Inferior parietal cortex (tissue), 1 donor: ENCODE measurements around the gene MRPS35.
A peak's percentile ranks its signal among the peaks of the same experiment; 100 is the strongest.

Experiments used
- DNase-seq: peaks from one replicate; pipeline ENCODE4 v3.0.0-alpha.2; 2016; ENCODE audit errors: extremely low spot score

Gene MRPS35

DNA sequence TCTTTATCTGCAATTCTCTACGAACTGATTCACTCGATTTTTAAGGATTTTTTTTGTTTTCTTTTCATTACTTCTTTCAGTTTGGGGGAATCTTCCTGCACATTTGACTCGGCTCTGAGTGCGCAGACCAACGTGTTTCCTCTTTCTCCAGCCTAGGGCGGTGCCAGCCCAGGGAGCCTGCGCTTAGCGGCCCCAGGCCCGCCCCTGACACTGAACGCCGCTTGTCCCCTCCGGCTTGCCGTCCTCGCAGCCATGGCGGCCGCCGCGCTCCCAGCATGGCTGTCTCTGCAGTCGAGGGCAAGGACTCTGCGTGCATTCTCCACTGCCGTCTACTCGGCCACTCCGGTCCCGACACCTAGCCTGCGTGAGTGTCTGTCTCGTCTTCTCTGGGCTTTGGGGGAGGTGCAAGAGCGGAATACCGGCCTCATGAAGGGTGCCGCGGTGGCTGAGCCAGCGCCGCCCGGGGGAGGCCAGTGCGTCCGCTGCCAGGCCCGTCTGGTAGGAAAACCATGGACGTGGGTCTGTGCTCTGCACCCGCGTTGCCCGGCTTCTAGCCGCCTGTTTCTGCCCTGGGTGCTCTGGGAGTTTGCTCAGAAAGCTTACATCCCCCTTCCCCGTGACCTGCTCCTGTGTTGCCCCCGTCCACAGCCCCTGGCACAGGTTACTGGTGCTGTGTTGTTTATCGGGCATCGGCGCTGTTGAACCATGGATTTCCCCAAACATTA lies at the start of gene MRPS35:
MRPS35 (plus strand) TSS at position 241 of the 725 bp plus-strand sequence; CDS start at position 253, 12 bp downstream.
- peak; percentile 92 for DNase-seq

- DNase-seq, result no peak
These were observed 44.9 kb upstream of the MRPS35 start for GRCh38 chr12:27665704-27666103.

- no peak for DNase-seq
These were observed 44.1 kb upstream of the MRPS35 start for GRCh38 chr12:27666510-27666909.

DNA sequence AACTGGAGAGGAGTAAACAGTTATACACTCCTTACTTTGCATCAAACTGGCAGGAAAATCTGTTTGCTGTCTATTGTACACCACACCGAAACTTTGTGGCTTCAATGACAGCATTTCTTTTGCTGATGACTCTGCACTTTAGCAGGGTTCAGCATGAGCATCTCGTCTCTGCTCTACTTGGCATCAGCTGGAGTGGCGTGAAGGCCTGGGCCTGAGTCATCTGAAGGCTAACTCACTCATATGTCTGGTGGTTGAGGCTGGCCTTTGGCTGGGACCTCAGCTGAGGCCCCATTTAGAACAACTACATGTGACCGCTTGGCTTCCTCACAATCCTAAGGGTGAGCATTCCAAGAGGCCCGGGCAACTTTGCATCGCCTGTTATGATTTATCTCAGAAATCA lies 43.1 kb upstream of the MRPS35 start:
- DNase-seq, result no peak

DNA sequence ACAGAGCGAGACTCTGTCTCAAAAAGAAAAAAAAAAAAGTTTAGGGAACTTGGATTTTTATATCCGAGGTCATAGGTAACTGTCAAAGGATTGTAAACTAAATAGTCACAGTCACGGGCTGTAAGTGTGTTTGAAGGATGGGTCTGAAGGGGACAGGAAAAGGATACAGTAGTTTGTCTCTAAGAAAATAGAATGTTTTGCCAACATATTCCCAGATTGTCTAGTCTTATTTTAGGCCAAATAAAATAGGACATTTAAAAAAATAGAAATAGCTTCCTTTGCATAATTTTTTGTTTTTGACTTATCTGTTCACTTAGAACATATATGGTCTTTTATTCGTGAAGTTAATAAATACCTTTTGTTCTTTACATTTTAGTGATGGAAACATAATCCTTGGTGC lies 38.6 kb upstream of the MRPS35 start:
- no peak for DNase-seq

DNA sequence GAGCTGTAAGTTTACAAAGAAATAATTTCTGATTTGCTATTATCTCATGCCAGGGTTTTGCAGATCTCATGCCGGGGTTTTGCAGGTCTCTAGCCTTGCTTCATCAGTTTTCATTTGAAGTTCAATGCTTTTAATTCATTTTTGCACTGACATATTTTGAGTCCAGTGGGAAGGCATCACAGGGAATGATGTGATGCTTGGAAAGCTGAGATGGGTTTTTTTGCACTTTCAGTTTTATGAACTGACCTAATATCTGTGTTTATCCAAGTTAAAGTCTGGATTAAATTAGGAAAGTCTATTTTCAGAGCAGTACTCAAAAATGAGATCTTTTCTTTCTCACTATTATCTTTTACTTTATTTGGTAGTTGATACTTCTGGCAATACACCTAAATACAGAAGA lies 38.0 kb upstream of the MRPS35 start:
- DNase-seq, result no peak

- no peak for DNase-seq
These were observed 37.4 kb upstream of the MRPS35 start for GRCh38 chr12:27673101-27673718.

DNA sequence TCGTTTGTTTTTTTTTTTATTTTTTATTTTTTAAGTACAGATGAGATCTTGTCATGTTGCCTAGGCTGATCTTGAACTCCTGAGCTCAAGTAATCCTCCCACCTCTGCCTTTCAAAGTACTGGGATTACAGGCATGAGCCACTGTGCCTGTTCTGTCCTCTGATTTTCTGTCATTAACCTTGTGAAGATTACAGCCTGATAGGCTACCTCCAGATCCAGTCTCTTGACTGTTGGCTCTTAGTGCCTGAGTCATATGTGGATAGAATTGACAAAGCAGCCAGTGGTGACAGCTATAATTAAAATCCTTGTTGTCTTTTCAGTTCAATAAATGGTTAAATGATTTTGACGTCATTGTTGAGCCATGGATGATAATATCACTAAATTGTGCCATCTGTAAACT lies 35.6 kb upstream of the MRPS35 start:
- DNase-seq, result no peak

DNA sequence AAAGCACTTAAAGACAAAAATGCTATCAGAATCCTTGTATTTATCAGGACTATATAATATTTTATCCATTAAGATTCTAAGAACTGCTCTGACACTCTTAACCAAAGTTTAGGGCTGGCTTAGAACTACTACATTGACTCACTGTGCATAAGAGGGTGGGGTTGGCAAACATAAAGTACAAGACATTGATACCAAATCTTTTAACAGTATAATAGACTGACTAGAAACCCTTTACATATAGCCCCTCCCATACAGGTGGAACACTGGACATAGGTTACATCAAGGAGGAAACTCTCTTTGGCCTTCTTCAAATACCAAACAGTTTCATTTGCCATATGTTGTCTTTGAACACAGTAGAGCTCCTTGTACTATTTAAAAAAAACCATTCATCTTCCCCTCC lies 30.0 kb upstream of the MRPS35 start:
- no peak for DNase-seq

DNA sequence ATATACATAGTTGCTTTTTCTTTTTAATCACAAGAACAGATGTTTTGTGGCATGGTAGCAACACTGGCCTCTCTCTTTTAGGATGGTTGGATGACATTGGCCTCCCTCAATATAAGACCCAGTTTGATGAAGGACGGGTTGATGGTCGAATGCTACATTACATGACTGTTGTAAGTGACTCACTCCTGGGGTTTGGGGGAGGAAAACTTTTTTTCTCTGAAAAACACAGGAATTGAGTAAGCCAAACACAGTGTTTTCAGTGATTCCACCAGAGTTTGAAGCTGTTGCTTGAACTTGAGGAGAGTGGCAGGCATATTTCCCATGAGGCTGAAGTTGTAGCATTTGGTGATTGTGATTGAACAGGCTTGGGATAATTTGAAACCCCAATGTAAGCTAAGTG lies 28.1 kb upstream of the MRPS35 start:
- DNase-seq, result no peak

DNA sequence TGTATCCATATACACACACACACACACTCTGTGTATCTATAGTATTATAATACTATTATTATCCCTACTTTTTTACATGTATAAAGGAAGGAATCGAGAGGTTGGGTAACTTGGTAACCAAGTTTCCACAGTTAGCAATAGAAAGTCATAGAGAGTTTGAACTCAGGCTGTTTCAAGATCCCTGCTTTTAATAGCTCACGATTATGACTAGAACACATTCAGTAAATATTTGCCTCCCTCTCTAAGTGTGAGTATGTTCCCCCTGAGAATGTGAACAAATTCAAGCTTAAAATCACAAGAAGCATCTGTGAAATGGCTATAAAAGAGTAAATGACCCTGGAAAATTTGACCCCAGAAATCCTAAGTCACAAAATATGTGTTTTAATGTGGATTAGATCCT lies 25.4 kb upstream of the MRPS35 start:
- no peak for DNase-seq

DNA sequence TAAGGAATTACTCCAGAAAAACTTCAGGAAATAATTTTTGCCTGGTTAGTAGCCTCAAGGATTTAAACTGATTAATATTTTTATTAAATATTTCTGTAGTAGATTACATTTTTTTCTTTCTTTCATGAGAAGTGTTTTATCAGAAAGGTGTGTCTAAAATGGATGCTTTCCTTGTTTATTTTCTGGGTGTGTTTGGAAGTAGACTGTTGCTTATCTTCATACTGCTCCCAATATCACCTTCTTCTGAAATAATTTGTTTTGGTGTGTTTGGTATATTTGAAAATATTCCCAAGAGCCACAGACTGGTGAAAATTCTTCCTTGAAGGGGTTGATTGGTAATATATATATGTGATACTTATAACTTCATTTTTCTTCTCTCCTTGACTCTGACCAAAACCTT lies 24.5 kb upstream of the MRPS35 start:
- DNase-seq, result no peak

GRCh38 chr12:27688671-27689070 lies 22.0 kb upstream of the MRPS35 start:
- no peak for DNase-seq

DNA sequence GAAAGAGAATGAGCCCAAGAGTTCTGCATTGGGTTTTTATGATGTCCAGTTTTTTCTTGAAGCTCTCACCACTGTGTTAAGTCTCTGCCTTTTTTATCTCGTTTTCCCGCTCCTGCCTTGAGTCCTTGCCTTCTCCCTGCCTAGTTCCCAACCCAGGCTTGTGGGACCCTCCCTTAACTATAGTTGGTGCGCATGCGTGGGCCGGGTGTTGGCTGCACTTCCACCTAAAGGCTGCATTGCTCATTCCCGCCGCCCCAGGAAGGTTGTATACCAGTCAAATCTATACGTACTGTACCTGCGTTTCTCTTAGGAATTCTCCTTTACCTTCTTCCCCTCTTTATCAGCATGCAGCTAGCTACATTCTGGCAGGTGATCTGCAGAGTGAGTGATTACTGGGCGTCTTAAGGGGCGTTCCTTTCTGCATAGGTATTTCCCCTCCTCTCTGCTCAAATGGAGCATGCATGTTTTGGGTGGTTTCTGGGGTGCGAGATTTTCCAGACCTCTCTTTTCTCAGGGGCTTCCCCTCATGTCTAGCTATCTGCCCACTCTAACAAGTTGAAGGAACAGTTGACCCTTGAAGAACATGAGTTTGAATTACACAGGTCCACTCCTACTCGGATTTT lies 21.0 kb upstream of the MRPS35 start:
- no peak for DNase-seq

GRCh38 chr12:27693403-27693802 lies 17.2 kb upstream of the MRPS35 start:
- no peak for DNase-seq

DNA sequence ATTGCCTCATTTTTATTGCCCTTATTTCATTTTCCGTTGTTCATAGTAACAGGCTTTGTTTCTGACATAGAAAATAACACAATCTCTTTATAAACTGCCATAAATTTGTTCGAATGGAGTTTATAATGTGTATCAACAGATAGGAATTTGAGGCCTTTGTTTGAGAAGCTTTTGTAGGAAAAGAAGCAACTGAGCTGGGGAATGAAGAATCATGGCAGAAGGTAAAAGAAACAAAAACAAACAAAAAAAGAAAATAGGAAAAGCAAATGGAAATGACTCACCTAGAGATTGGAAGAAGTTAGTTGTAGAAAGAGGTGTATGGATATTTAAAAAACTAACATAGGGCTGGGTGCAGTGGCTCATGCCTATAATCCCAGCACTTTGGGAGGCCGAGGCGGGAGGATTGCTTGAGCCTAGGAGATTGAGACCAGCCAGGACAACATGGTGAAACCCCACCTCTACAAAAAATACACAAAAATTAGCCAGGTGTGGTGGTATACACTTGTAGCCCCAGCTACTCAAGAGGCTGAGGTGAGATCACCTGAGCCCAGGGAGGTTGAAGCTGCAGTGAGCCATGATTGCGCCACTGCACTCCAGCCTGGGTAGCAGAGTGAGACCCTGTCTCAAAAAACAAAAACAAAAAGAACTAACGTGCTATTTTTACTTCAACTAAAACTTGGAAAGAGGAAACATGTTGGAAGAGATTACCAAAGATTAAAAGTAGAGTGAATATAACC lies 14.9 kb upstream of the MRPS35 start:
- DNase-seq, result no peak

DNA sequence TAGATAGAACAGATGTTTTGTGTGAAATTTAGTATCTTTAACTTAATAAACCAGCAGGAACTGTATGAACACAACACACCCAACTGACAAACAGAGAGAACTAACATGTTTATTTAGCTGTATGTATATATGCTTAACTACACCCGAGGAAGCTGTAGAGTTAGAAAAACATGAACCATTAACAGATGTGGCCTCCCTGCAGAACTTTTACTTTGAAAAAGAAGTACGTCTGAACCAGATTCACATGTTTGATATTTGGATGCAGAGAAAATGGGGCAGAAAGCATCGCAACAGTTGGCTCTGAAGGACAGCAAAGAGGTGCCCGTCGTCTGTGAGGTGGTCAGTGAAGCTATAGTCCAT lies 14.4 kb upstream of the MRPS35 start, which contains the start of gene REP15:
REP15 (plus strand) TSS at position 155 of the 360 bp plus-strand sequence; CDS start at position 271, 116 bp downstream.
- no peak for DNase-seq

- DNase-seq, result no peak
These were observed 13.6 kb upstream of the MRPS35 start for GRCh38 chr12:27696864-27697564.

DNA sequence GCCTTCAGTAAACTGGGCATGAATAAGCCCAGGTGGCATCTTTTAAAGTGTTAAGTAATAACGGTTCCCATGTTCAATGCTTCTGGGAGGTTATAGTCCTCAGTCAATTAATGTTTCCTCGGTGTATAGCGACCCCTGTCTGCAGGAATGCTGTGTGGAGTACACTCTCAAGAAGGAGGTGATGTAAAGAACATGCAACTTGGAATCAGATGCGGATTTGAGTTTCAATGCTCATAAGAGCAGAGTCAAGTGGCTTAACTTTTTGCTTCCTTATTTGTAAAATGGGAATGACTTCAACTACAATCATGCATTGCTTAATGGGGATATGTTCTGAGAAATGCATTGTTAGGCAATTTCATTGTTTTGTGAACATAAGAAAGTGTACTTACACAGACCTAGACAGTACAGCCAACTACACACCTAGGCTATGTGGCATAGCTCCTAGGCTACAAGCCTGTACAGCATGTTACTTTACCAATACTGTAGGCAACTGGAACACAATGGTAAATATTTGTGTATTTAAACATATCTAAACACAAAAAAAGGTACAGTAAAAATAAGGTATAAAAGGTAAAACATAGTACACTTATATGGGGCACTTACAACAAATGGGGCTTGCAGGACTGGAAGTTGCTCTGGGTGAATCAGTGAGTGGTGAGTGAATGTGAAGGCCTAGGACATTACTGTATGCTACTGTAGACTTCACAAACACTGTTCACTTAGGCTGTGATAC lies 6.7 kb upstream of the MRPS35 start:
- peak; percentile 86 for DNase-seq

DNA sequence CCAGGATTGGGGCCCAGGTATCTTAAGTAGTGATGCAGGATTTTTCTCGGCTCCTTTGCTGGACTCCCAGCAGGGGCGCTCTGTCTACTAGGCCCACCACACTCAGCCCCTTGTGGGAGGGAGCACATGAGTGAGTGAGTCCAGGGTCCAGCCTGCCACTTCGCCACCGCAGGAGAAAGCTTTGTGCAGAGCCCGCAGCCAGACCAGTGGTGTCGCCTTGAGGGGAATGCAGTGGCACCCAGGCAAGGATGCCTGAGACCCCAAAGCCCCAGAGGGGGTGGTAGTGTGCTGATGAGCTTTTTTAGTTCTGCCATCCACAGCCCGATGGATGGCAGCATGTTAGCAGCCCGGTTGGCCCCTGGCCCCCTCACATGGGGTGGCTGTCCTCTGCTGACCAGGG lies 5.4 kb upstream of the MRPS35 start:
- no peak for DNase-seq

DNA sequence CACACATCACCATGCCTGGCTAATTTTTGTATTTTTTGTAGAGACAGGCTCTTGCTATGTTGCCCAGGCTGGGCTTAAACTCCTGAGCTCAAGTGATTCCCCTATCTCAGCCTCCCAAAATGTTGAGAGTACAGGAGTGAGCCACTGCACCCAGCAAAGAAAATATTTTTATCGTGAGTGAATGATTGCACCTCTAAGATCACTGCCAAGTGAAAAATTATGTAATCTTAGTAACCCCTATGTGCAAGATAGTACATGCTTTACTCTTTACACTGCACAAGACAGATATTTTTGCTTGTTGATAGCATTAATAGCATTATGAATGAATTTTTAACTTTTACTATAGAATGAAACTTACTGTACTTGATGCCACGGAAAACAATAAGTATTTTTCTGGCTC lies 3.4 kb upstream of the MRPS35 start:
- no peak for DNase-seq
